Panc1 (cell line): ENCODE results near the gene PCDHGB7.

Source experiments
- CTCF ChIP-seq: fragments of 450-650 bp; IDR thresholded peaks from 2 replicates; pipeline ENCODE4 v1.5.1; 2017; ENCODE audit warnings: mild to moderate bottlenecking
- POLR2AphosphoS5 ChIP-seq: IDR thresholded peaks from 2 replicates; pipeline ENCODE4 v1.6.1; 2012; ENCODE audit warnings: mild to moderate bottlenecking, low read depth, low read length, moderate library complexity
- REST ChIP-seq, 2 experiments: IDR thresholded peaks; 2 replicates each; pipeline ENCODE4 v1.6.1; 2011 to 2012; ENCODE audit warnings: low read depth in 2 of 2, control low read depth in 1 of 2, low read length in 1 of 2, mild to moderate bottlenecking in 1 of 2, moderate library complexity in 1 of 2; ENCODE audit not compliant: insufficient read depth in 1 of 2
- TCF7L2 ChIP-seq: IDR thresholded peaks from 2 replicates; pipeline ENCODE4 v1.6.1; 2011; ENCODE audit warnings: mild to moderate bottlenecking, low read depth, low read length, inconsistent platforms

- TF ChIP-seq REST (IDR thresholded peaks at IDR 0.05; ENCODE audit: insufficient read depth in 1 of 2, low read depth in 2 of 2, low read length in 1 of 2) = no peak
- no peak for TF ChIP-seq CTCF
- TF ChIP-seq POLR2AphosphoS5 = no peak
- no peak for TF ChIP-seq TCF7L2
Observed at GRCh38 chr5:141419074-141419880, 1.8 kb downstream of the PCDHGB7 start.
